Loucy (cell line): ENCODE results near the gene HTRA3.

Source experiments
- H2AFZ ChIP-seq: fragments of 200-600 bp; sonication (generic); 2 replicates; pipeline ENCODE4 v1.6.0; 2016; ENCODE audit warnings: antibody characterized with exemption, mild to moderate bottlenecking, low read length, moderate library complexity
- H3F3A ChIP-seq: fragments of 200-600 bp; 2 replicates; pipeline ENCODE4 v1.6.0; 2016; ENCODE audit warnings: antibody characterized with exemption, low read depth, mild to moderate bottlenecking
- H3K27me3 ChIP-seq: fragments of 200-600 bp; sonication (generic); 2 replicates; pipeline ENCODE4 v1.6.1; 2014; ENCODE audit warnings: low read length, mild to moderate bottlenecking; ENCODE audit not compliant: insufficient read depth, poor library complexity, severe bottlenecking
- H3K36me3 ChIP-seq: fragments of 200-600 bp; sonication (generic); 2 replicates; pipeline ENCODE4 v1.6.1; 2016; ENCODE audit warnings: low read length; ENCODE audit not compliant: insufficient read depth
- H3K4me1 ChIP-seq: fragments of 200-600 bp; sonication (generic); 2 replicates; pipeline ENCODE4 v1.5.1; 2014; ENCODE audit warnings: low read length, mild to moderate bottlenecking; ENCODE audit not compliant: insufficient read depth, poor library complexity, severe bottlenecking
- H3K4me2 ChIP-seq: fragments of 200-600 bp; sonication (generic); 2 replicates; pipeline ENCODE4 v1.6.0; 2014; ENCODE audit warnings: antibody characterized with exemption, low read length, low read depth, mild to moderate bottlenecking; ENCODE audit not compliant: poor library complexity, severe bottlenecking
- H3K4me3 ChIP-seq: fragments of 200-600 bp; sonication (generic); 2 replicates; pipeline ENCODE4 v1.5.1; 2014; ENCODE audit warnings: low read length, mild to moderate bottlenecking, mixed read lengths; ENCODE audit not compliant: poor library complexity, severe bottlenecking
- H3K79me2 ChIP-seq: fragments of 200-600 bp; sonication (generic); 2 replicates; pipeline ENCODE4 v1.6.1; 2014; ENCODE audit warnings: low read length; ENCODE audit not compliant: insufficient read depth
- H3K9ac ChIP-seq: fragments of 200-600 bp; sonication (generic); 2 replicates; pipeline ENCODE4 v1.6.0; 2014; ENCODE audit warnings: mild to moderate bottlenecking, low read depth, low read length, moderate library complexity; ENCODE audit not compliant: poor library complexity, severe bottlenecking
- H3K9me2 ChIP-seq: fragments of 200-600 bp; sonication (generic); replicated peaks from 2 replicates; pipeline ENCODE4 v1.6.1; 2016; ENCODE audit warnings: low read depth, low read length, mixed read lengths
- H3K9me3 ChIP-seq: fragments of 200-600 bp; sonication (generic); 2 replicates; pipeline ENCODE4 v1.6.1; 2014; ENCODE audit warnings: mild to moderate bottlenecking, antibody characterized with exemption, low read length, low read depth; ENCODE audit not compliant: insufficient read depth
- H4K20me1 ChIP-seq: fragments of 200-600 bp; sonication (generic); 2 replicates; pipeline ENCODE4 v1.6.0; 2014; ENCODE audit warnings: antibody characterized with exemption, low read length, mild to moderate bottlenecking; ENCODE audit not compliant: insufficient read depth, poor library complexity, severe bottlenecking
- EZH2phosphoT487 ChIP-seq: fragments of 200-600 bp; IDR thresholded peaks from 2 replicates; pipeline ENCODE4 v1.6.1; 2018; ENCODE audit warnings: antibody characterized with exemption, mild to moderate bottlenecking, moderate library complexity, borderline replicate concordance
- TF ChIP-seq, protein P1 (sequence below): fragments of 200-600 bp; sonication (generic); conservative IDR thresholded peaks from 2 replicates; pipeline ENCODE4 v1.5.1; 2014; ENCODE audit warnings: mild to moderate bottlenecking, antibody characterized with exemption, low read length

The HTRA3 gene

DNA sequence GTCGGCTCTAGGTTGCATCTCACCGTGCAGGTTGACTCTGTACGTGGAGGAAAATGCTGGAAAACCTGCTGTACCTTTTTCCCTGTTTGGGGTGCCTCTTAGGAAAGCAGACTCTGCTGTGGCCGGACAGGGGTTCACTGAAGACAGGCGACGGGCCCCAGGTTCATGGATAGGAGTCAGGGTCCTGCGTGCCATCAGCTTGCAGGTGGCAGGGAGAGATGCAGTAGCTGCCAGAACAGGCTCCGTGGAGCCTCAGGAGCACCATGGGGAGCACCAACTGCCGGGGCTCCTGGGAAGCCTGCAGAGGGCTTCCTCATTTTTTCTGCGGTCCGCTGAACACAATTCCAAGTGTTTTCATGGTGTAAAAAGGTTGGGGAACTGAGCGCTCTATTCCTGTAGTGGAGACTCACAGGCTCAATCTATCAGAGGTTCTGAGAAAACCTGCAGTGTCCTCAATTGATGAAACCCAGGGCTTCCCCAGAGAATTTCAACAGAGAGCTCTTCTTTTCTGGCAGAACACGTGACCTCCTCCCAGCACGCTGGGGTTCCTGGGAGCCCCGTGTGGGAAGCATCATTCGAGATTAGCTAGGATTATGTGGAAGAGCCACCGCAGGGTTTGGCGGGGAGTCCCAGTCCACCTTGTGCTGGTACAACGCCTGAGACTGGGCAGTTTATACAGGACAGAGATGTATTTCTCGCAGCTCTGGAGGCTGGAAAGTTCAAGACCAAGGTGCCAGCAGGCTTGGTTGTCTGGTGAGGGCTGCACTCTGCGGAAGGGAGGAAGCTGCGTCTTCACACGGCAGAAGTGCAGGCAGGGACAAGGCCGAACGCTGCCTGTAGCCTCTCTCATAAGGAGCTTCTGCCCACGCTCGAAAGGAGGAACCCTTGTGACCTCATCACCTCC, 1.6 kb downstream of the HTRA3 start:
- Histone ChIP-seq H3K4me2 (no peak overlapping the region), H4K20me1 (no peaks in the 10 kb centered on the region), H3K79me2 (no peaks in the 10 kb centered on the region), H3K9ac (no peak overlapping the region), H3K27me3 (no peaks in the 10 kb centered on the region), H3K9me2 (no peaks in the 10 kb centered on the region), H3K36me3 (no peaks in the 10 kb centered on the region), H3K4me1 (no peaks in the 10 kb centered on the region), H3K9me3 (no peaks in the 10 kb centered on the region), H2AFZ (no peak overlapping the region), H3F3A (no peaks in the 10 kb centered on the region), H3K4me3 (no peak overlapping the region)
- TF ChIP-seq, protein P1, sequence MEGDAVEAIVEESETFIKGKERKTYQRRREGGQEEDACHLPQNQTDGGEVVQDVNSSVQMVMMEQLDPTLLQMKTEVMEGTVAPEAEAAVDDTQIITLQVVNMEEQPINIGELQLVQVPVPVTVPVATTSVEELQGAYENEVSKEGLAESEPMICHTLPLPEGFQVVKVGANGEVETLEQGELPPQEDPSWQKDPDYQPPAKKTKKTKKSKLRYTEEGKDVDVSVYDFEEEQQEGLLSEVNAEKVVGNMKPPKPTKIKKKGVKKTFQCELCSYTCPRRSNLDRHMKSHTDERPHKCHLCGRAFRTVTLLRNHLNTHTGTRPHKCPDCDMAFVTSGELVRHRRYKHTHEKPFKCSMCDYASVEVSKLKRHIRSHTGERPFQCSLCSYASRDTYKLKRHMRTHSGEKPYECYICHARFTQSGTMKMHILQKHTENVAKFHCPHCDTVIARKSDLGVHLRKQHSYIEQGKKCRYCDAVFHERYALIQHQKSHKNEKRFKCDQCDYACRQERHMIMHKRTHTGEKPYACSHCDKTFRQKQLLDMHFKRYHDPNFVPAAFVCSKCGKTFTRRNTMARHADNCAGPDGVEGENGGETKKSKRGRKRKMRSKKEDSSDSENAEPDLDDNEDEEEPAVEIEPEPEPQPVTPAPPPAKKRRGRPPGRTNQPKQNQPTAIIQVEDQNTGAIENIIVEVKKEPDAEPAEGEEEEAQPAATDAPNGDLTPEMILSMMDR: no peak
- TF ChIP-seq EZH2phosphoT487: no peak

DNA sequence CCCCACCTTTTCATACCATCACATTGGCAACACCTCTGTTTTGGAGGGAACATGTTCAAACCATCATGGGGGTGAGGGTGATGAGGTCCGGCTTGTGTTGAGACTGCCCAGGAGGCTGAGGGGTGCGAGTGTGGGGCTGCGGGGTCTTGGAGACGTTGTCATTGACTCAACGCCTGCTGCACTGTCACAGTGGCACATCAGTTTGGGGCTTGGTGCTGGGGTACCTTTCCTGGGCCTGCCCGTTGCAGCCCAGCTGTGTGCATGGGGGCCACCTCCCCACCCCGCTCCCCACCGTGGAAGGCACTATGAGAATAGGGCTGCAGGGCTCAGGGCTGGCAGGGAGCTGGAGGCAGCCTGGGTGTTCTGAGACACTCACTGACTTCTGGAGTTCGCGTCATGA, 2.3 kb downstream of the HTRA3 start:
- H3F3A ChIP-seq: no peaks in the 10 kb centered on the region
- no peaks in the 10 kb centered on the region for H3K9me2 ChIP-seq
- no peaks in the 10 kb centered on the region for H4K20me1 ChIP-seq
- no peaks in the 10 kb centered on the region for H3K27me3 ChIP-seq
- H3K9me3 ChIP-seq: no peaks in the 10 kb centered on the region
- no peak overlapping the region for H3K4me3 ChIP-seq
- H3K79me2 ChIP-seq: no peaks in the 10 kb centered on the region
- no peak overlapping the region for H3K4me2 ChIP-seq
- TF ChIP-seq EZH2phosphoT487: no peak
- TF ChIP-seq, protein P1: no peak
- H3K36me3 ChIP-seq: no peaks in the 10 kb centered on the region
- H2AFZ ChIP-seq: no peak overlapping the region
- no peak overlapping the region for H3K9ac ChIP-seq
- no peaks in the 10 kb centered on the region for H3K4me1 ChIP-seq

DNA sequence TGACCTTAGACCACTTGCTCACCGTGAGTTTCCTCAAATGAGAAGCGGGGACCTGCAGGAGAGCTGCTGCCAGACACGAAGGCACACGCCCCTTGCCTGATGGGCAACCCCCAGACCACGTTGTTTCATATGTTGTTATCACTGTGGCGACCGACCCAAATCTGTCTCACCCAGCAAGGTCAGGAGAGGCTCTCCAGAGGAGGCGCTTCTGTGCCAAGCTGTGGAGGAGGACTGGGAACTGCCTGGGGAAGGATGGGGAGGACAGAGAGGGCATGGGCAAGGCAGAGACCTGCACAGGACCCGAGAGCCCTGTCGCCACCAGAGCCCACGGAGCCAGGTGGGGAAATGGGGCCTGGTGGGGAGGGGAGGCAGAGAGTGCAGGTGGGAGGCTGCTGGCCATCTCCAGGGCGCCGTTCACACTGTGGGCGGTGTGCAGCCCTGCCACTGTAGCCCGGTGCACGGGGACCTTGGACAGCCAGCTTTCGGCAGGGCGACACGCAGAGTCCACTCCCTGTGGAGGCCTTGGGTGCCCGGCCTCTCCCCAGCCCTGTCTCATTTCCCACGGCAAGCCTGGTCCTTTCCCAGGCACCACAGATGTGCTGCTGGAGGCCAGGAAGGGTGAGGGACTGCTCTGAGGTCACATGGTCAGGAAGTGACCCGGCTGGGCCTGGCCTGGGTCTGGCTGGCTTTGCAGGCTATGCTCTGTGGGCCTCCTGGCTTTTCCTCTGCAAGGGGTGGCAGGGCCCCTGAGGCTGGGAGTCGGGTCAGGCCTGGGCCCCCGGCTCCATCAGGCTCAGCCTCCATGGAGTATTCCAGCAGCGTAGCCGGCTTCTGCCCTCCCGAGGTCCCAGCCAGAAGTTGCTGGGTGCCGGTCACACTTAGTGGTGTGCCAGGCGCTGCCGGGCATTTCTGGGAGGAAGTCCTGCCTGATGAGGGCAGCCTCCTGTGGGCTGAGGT, 3.2 kb downstream of the HTRA3 start:
- TF ChIP-seq, protein P1: no peak
- no peak for TF ChIP-seq EZH2phosphoT487
- H3K4me3 ChIP-seq: no peak overlapping the region

More for the DNA sequence above, 3.2 kb downstream of the HTRA3 start:
- Histone ChIP-seq H2AFZ (no peak overlapping the region), H3F3A (no peaks in the 10 kb centered on the region), H3K9me3 (no peaks in the 10 kb centered on the region), H3K27me3 (no peaks in the 10 kb centered on the region), H3K79me2 (no peaks in the 10 kb centered on the region), H3K4me1 (no peaks in the 10 kb centered on the region), H3K36me3 (no peaks in the 10 kb centered on the region), H3K9me2 (no peaks in the 10 kb centered on the region), H4K20me1 (no peaks in the 10 kb centered on the region), H3K9ac (no peak overlapping the region), H3K4me2 (no peak overlapping the region)
